ENCODE measurements around the gene DMAP1.

DMAP1 gene

GRCh38 chr1:44268054-44268453, 54.8 kb downstream of the DMAP1 start:
- ChIA-PET POLR2A (no interaction called here), CTCF (interaction anchor here (1.0 to 1.4 kb wide), 2 partner anchors 29 to 327 kb away, joined by 3 read pairs; no protein-coding TSS in a partner anchor)
- Histone ChIP-seq H3K4me3 (ENCODE audit: low read depth, low read length) (no peak overlapping the region), H3K36me3 (ENCODE audit: control insufficient read depth in 2 of 2, insufficient read depth in 1 of 2, low read length in 2 of 2) (peaks cover 0 to 26% of the 10 kb centered on the region in 2 experiments; a peak in 1 of 3 replicates), H3K4me1 (ENCODE audit: control insufficient read depth, insufficient read depth, low read length) (peaks cover 9% of the 10 kb centered on the region), H3K9me3 (ENCODE audit: control insufficient read depth, insufficient read depth, low read depth, low read length) (no peaks in the 10 kb centered on the region), H3K27ac (ENCODE audit: extremely low read depth, low read depth, low read length) (no peak overlapping the region)
- TF ChIP-seq ZNF366 (tag by site-specific recombination; conservative IDR thresholded peaks at IDR 0.05): no peak
- TF ChIP-seq ZXDB (tag by site-specific recombination; IDR thresholded peaks at IDR 0.05): no peak
- no peak for TF ChIP-seq ZNF76 (tag by site-specific recombination; IDR thresholded peaks at IDR 0.05; ENCODE audit: borderline replicate concordance, low read depth)
- TF ChIP-seq ZBTB44 (tag by site-specific recombination; IDR thresholded peaks at IDR 0.05): no peak
- no peak for TF ChIP-seq ZNF596 (tag by site-specific recombination; IDR thresholded peaks at IDR 0.05)
- no peak for TF ChIP-seq OSR2 (tag by site-specific recombination; IDR thresholded peaks at IDR 0.05)
- TF ChIP-seq ZNF426 (tag by site-specific recombination; IDR thresholded peaks at IDR 0.05): no peak
- no peak for TF ChIP-seq ZNF214 (tag by site-specific recombination; IDR thresholded peaks at IDR 0.05; ENCODE audit: borderline replicate concordance)
- no peak for TF ChIP-seq PRDM10 (tag by site-specific recombination; IDR thresholded peaks at IDR 0.05)
- TF ChIP-seq ZSCAN5A (tag by site-specific recombination; IDR thresholded peaks at IDR 0.05): no peak
- no peak for TF ChIP-seq KLF7 (tag by site-specific recombination; IDR thresholded peaks at IDR 0.05; ENCODE audit: borderline replicate concordance)

All from HEK293 (cell line).